Occipital lobe (tissue), 2 donors: ENCODE measurements around the gene ATXN1. TPM values are rescaled to one million over a fixed set of nuclear protein-coding genes. Genes with fewer than 3 reads are reported as not detected.
"Not testable (repeated sequence)": the region's sequence is repeated elsewhere in the genome, so short reads cannot be mapped to it uniquely, and the experiment has no call there.

Experiments used
- DNase-seq: peaks from one replicate; lab custom pipeline; 2025; lab: John Stamatoyannopoulos, UW
- total RNA-seq: library from RNA; depleted of rRNA; stranded (reverse); fragments of >200 nt; gene quantifications from one replicate; pipeline ENCODE4 v1.2.3, GENCODE V29; 2014

The ATXN1 gene
- total RNA-seq, 1 donor from 2014 or later, result 102 TPM

- no peak for DNase-seq
Observed at GRCh38 chr6:16721977-16722376, 39.3 kb downstream of the ATXN1 start.

GRCh38 chr6:16720861-16721260, 40.4 kb downstream of the ATXN1 start:
- no peak for DNase-seq

GRCh38 chr6:16719488-16719887, 41.8 kb downstream of the ATXN1 start:
- DNase-seq, result no peak

- DNase-seq, result no peak
Observed at GRCh38 chr6:16718356-16718755, 42.9 kb downstream of the ATXN1 start.

- no peak for DNase-seq
Observed at GRCh38 chr6:16717275-16717942, 43.9 kb downstream of the ATXN1 start.

- no peak for DNase-seq
Observed at GRCh38 chr6:16716321-16716858, 44.9 kb downstream of the ATXN1 start.

GRCh38 chr6:16713597-16713996, 47.7 kb downstream of the ATXN1 start:
- DNase-seq, result no peak

GRCh38 chr6:16712931-16713484, 48.3 kb downstream of the ATXN1 start:
- no peak for DNase-seq

- DNase-seq, result no peak
Observed at GRCh38 chr6:16712255-16712930, 48.9 kb downstream of the ATXN1 start.

GRCh38 chr6:16711546-16712254, 49.6 kb downstream of the ATXN1 start:
- DNase-seq, result no peak

GRCh38 chr6:16706911-16707783, 54.1 kb downstream of the ATXN1 start:
- no peak for DNase-seq

GRCh38 chr6:16706491-16706890, 54.8 kb downstream of the ATXN1 start:
- not testable (repeated sequence) for DNase-seq

GRCh38 chr6:16706029-16706428, 55.2 kb downstream of the ATXN1 start:
- no peak for DNase-seq

GRCh38 chr6:16705081-16705993, 55.9 kb downstream of the ATXN1 start:
- DNase-seq, result no peak

GRCh38 chr6:16704401-16705045, 56.7 kb downstream of the ATXN1 start:
- no peak for DNase-seq

GRCh38 chr6:16702627-16703378, 58.5 kb downstream of the ATXN1 start:
- not testable (repeated sequence) for DNase-seq

GRCh38 chr6:16700916-16701234, 60.4 kb downstream of the ATXN1 start:
- no peak for DNase-seq

GRCh38 chr6:16700202-16700915, 60.9 kb downstream of the ATXN1 start:
- DNase-seq, result no peak
